Neural progenitor cell (in vitro differentiated cells): Measurements from ENCODE around the gene GJA10.

ENCODE experiments used
- CTCF ChIP-seq: fragments of 200-600 bp; sonication (generic); IDR thresholded peaks from 2 replicates; pipeline ENCODE4 v1.5.1; 2017; ENCODE audit warnings: antibody characterized with exemption, mild to moderate bottlenecking
- EZH2 ChIP-seq: fragments of 200-600 bp; sonication (generic); IDR thresholded peaks from 2 replicates; pipeline ENCODE4 v1.6.1; 2017; ENCODE audit warnings: antibody characterized with exemption, mild to moderate bottlenecking, moderate library complexity

GRCh38 chr6:89874438-89874837 lies 19.8 kb upstream of the GJA10 start:
- TF ChIP-seq CTCF: no peak
- no peak for TF ChIP-seq EZH2
